Vagina (tissue), 2 donors: Measurements from ENCODE around the gene KIAA1191. TPM values are rescaled to one million over a fixed set of nuclear protein-coding genes. Genes with fewer than 3 reads are reported as not detected.
"Not testable (repeated sequence)": the region's sequence is repeated elsewhere in the genome, so short reads cannot be mapped to it uniquely, and the experiment has no call there.

Experiments
- DNase-seq, 2 donors: peaks; one replicate each; pipeline ENCODE4 v3.0.0-alpha.2; 2017; ENCODE audit errors: extremely low spot score in 2 of 2
- H3K27ac ChIP-seq: fragments of 200-600 bp; sonication (generic); one replicate; pipeline ENCODE4 v1.5.1; 2019
- H3K27me3 ChIP-seq: fragments of 200-600 bp; sonication (generic); one replicate; pipeline ENCODE4 v1.5.1; 2019
- H3K36me3 ChIP-seq, 2 donors: fragments of 200-600 bp; sonication (generic); one replicate each; pipeline ENCODE4 v1.5.1; 2017 to 2019
- H3K4me1 ChIP-seq: fragments of 200-600 bp; sonication (generic); one replicate; pipeline ENCODE4 v1.5.1; 2019
- H3K4me3 ChIP-seq, 2 donors: fragments of 200-600 bp; sonication (generic); 1 replicate in 1 of 2; 2 replicates in 1 of 2; pipeline ENCODE4 v1.5.1; 2016 to 2019
- H3K9me3 ChIP-seq: fragments of 200-600 bp; sonication (generic); one replicate; pipeline ENCODE4 v1.5.1; 2019
- CTCF ChIP-seq, 3 experiments: fragments of 450-650 bp in 2 of 3; fragments of 200-600 bp in 1 of 3; sonication (generic) in 1 of 3; IDR thresholded peaks; one replicate each; pipeline ENCODE4 v1.5.1; 2017 to 2019; ENCODE audit warnings: antibody characterized with exemption in 3 of 3, mild to moderate bottlenecking in 2 of 3, moderate library complexity in 2 of 3
- POLR2A ChIP-seq, 2 donors: fragments of 450-650 bp; IDR thresholded peaks; one replicate each; pipeline ENCODE4 v1.6.1; 2017; ENCODE audit warnings: antibody characterized with exemption in 2 of 2, mild to moderate bottlenecking in 2 of 2, moderate library complexity in 2 of 2
- POLR2AphosphoS5 ChIP-seq, 2 donors: sonication (generic); formaldehyde crosslinking; IDR thresholded peaks; one replicate each; pipeline ENCODE4 v1.9.0; 2017; ENCODE audit warnings: antibody characterized with exemption in 2 of 2, mild to moderate bottlenecking in 2 of 2, low read depth in 1 of 2; ENCODE audit not compliant: insufficient read depth in 1 of 2
- intact Hi-C: fragments of 100-400 bp; cut with DNase I; formaldehyde crosslinking; loops from one replicate; pipeline ENCODE4 v1.15.1; 2023
- total RNA-seq: library from RNA; depleted of rRNA; stranded (reverse); fragments of >200 nt; gene quantifications from one replicate; pipeline ENCODE4 v1.2.3, GENCODE V29; 2016

Gene KIAA1191
- 99.4 TPM for total RNA-seq

GRCh38 chr5:176361437-176362232 lies at the start of gene KIAA1191:
Gene KIAA1191 (minus strand): TSS chr5:176361764. CDS start chr5:176359508, 2,256 bp downstream.
- Histone ChIP-seq H3K4me1 (peaks cover 37% of the 10 kb centered on the region), H3K36me3 (peaks cover 0 to 4% of the 10 kb centered on the region in 2 donors), H3K4me3 (peak within 1 kb of the TSS; percentile 90 to 92), H3K27ac (peak within 1 kb of the TSS; percentile 86), H3K9me3 (no peaks in the 10 kb centered on the region), H3K27me3 (no peaks in the 10 kb centered on the region)
- peak; percentile 96 for TF ChIP-seq POLR2AphosphoS5 (IDR thresholded peaks at IDR 0.05; ENCODE audit: insufficient read depth in 1 of 2, low read depth in 1 of 2)
- TF ChIP-seq POLR2A (IDR thresholded peaks at IDR 0.05) = peak in 1 of 2 donors; percentile 72
- TF ChIP-seq CTCF (IDR thresholded peaks at IDR 0.05) = no peak
- peak in 1 of 2 donors; percentile 94 for DNase-seq
- intact Hi-C loops = no loop called here

GRCh38 chr5:176410486-176411180 lies 49.1 kb upstream of the KIAA1191 start:
- H3K27me3 ChIP-seq = no peaks in the 10 kb centered on the region
- peaks cover 85% of the 10 kb centered on the region for H3K4me1 ChIP-seq
- H3K9me3 ChIP-seq = no peaks in the 10 kb centered on the region
- H3K4me3 ChIP-seq = peak overlapping the region in 1 of 2 donors; percentile 8
- H3K27ac ChIP-seq = peak overlapping the region; percentile 95
- H3K36me3 ChIP-seq = peaks cover 0 to 26% of the 10 kb centered on the region in 2 donors
- DNase-seq = no peak
- TF ChIP-seq CTCF (IDR thresholded peaks at IDR 0.05) (no peak), POLR2AphosphoS5 (IDR thresholded peaks at IDR 0.05; ENCODE audit: insufficient read depth in 1 of 2, low read depth in 1 of 2) (peak in 1 of 2 donors; percentile 32), POLR2A (IDR thresholded peaks at IDR 0.05) (no peak)
- intact Hi-C loops = no loop called here

GRCh38 chr5:176409765-176410164 lies 48.2 kb upstream of the KIAA1191 start:
- Histone ChIP-seq H3K9me3 (no peaks in the 10 kb centered on the region), H3K36me3 (peaks cover 0 to 32% of the 10 kb centered on the region in 2 donors), H3K4me3 (no peak overlapping the region), H3K27ac (peak overlapping the region; percentile 58), H3K4me1 (peaks cover 77% of the 10 kb centered on the region), H3K27me3 (no peaks in the 10 kb centered on the region)
- no peak for DNase-seq
- intact Hi-C loops = no loop called here
- TF ChIP-seq POLR2A (IDR thresholded peaks at IDR 0.05) = no peak
- TF ChIP-seq CTCF (IDR thresholded peaks at IDR 0.05) = no peak
- TF ChIP-seq POLR2AphosphoS5 (IDR thresholded peaks at IDR 0.05; ENCODE audit: insufficient read depth in 1 of 2, low read depth in 1 of 2) = no peak

- H3K27ac ChIP-seq = peak overlapping the region; percentile 73
Observed at GRCh38 chr5:176408590-176408989, 47.0 kb upstream of the KIAA1191 start.

GRCh38 chr5:176408252-176408573 lies 46.6 kb upstream of the KIAA1191 start:
- H3K27me3 ChIP-seq, H3K9me3 ChIP-seq, H3K4me3 ChIP-seq, DNase-seq, intact Hi-C loops: not testable (repeated sequence)
- Histone ChIP-seq H3K27ac (peak overlapping the region; percentile 73), H3K4me1 (peaks cover 64% of the 10 kb centered on the region), H3K36me3 (peaks cover 0 to 38% of the 10 kb centered on the region in 2 donors)

More at GRCh38 chr5:176408590-176408989, 47.0 kb upstream of the KIAA1191 start:
- TF ChIP-seq CTCF (IDR thresholded peaks at IDR 0.05) = no peak
- Histone ChIP-seq H3K27me3 (no peaks in the 10 kb centered on the region), H3K9me3 (no peaks in the 10 kb centered on the region), H3K36me3 (peaks cover 0 to 38% of the 10 kb centered on the region in 2 donors), H3K4me3 (no peak overlapping the region), H3K4me1 (peaks cover 65% of the 10 kb centered on the region)
- DNase-seq = no peak
- intact Hi-C loops = no loop called here
